Middle frontal gyrus (tissue), 1 donor: ENCODE results near the gene DOCK4.

ENCODE experiments used
- DNase-seq: peaks from one replicate; pipeline ENCODE4 v3.0.0-alpha.2; 2015; ENCODE audit warnings: low spot score; ENCODE audit errors: extremely low spot score

Gene DOCK4

DNA sequence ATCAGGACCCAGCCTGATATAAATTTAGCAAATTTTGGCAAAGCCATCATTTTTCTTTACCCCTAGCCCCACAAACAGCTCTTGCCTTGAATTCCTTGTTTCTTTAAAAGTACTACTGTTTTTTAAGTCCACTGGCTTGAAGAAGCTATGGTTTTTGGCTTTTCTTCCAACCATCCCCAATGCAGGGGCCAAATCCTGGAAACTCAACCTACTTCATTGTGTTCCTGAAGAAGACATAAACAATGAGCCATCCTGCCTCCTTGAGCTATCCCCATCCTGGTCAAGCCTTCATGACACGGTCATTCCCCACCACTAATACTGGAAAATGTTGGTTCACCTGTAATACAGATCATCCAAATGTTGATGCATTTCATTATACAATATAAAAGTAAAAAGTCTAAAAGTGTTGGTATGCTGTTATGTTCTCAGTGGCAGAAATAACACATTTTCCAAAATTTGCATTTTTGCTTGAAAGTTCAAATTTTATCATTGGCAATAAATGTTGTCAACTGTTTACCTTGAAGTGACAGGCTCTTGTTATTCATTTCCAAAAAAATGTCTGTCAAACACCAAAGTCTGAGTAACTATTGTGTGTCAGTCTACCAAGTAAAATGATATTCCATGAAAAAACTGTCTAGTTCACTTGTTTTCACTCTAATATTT lies 92.2 kb downstream of the DOCK4 start:
- no peak for DNase-seq

DNA sequence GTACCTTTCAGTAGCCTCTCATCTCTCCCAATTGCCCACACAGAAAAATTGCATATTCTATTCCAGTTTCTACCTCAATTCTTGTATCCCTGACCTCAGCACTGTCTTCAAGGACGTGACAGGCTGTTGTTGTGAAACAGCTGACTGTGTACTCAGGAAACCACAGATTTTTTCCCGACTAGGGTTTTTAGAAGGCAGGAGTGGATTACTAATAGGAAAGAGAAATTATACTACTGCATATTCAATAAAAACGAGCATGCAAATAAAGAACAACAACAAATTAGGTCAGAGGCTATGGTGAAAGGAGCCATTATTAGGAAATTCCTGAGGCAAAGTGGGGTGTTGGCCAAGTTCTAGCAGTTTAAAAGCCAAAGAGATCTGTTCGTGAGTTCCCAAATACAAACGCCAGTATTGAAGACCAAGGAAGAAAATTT lies 93.4 kb downstream of the DOCK4 start:
- no peak for DNase-seq

DNA sequence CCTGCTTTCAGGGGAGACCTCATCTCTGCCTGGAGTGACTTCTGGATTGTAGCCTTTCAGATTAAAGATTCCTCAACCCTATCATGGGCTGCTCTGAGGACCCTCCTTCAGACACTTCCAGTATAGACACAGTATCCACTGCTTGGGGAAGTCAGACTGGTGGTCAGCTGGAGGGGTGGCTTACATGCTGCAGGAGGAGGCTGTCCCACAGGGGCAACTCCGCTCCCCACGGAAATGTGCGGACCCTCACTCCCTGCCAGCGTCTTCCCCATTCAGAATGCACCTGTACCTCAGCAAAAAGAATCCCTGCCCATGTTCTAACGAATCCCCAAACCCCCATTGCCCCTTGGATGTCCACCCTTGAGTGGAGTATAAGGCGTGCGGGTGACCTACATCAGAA lies 95.5 kb downstream of the DOCK4 start:
- DNase-seq, result no peak

DNA sequence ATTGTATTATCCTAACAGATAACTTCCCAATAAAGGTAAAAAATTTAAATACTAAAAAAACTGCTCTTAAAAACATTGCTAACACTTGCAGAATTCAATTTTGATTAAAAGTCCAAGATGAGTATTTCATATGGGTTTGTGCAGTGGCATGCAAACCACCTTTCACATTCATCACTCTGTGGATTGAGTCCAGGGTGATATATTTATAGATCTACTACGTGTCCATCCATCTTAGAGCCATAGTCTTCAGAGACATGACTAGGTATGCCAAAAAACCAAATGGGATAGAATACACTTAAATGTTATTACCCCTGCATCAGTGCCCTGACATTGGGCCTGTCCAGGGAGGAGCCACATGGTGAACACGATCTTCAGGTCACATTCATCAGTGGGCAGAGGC lies 96.0 kb downstream of the DOCK4 start:
- no peak for DNase-seq

DNA sequence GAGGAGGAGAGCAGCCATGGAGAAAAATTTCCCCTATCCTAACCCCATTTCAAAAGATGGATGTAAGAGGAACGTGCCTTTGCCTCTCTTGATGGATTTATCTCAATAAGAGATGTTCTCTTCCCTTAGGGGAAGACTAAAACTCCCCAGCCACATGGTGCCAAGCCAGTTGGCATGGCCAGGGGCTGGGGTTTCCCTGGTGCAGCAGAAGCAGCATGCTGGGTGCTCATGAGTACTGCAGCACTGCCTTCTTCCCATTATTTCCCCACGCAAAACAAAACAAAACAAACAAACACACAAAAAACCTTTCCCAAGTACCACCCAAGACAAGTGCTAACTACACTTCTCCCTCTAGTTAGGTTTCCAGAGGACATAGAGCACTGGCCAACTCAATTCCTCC lies 97.2 kb downstream of the DOCK4 start:
- no peak for DNase-seq

DNA sequence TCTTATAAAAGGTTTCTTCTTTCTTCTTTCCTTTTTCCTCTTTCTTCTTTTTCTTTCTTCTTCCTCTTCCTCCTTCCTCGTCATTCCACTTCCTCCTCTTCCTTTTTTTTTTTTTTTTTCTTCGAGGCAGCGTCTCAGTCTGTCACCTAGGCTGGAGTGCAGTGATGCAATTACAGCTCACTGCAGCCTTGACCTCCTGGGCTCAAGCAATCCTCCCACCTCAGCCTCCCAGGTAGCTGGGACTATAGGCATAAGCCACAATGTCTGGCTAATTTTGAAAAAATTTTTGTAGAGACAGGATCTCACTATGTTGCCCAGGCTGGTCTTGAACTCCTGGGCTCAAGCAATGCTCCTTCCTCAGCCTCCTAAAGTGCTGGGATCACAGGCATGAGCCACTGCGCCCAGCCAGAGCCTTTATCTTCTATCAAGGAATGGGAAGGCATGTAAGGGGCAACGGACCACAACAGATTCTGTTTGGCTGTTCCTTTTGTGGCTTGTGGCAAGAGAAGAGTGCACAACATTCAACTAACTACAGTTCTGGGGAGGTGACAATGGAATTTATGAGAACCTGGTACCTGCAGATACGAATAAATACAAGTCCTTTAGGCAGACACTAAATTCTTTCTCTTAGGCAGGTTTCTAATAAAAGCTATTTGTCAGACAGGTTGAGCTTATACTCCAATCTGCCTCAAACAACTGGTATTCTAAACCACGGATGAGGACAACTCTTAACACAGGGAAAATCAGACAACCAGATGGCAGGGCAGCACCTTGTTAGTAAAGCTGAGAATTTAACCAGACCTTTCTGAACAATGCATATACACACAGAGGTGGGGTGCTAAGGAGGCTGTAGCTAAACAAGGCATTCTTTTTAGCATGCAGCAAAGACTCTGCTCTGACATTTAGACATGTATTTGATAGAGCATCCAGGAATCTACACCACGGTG lies 100.3 kb downstream of the DOCK4 start:
- no peak for DNase-seq

DNA sequence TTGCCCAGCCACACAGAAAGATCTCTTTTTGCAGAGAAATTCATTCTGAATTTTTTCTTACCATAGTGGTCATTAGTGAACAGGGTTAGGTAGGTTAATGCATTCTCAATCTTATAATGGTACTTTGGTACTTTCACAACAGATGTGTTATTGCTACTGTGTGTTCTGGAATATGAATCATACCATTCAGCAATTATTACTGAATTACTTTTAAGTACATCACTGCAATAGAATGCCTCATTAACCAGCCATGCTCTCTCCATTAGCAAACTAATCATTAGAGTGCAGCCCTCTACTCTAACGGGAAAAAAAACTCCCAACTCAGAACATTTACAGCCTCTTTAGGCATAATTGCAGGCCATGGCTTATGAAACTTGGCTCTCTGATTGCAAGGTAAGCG lies 102.1 kb downstream of the DOCK4 start:
- DNase-seq, result no peak

DNA sequence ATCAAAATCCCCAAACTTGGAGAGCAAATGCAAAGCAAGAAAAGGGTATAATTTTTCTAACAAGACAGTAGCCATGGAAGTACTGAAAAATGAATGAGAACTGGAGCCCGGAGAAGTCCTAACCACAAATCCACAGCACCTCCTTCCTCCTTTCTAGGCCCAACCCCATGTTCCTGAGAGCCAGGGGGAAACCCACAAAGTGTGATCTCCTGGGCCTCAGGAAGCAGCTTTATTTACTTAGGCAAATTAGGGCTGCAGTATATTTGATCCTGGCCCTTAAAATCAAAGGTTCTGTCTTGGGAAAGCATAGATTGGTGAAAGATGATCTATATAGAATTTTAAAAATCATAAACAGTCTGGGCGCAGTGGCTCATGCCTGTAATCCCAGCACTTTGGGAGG lies 103.0 kb downstream of the DOCK4 start:
- no peak for DNase-seq

DNA sequence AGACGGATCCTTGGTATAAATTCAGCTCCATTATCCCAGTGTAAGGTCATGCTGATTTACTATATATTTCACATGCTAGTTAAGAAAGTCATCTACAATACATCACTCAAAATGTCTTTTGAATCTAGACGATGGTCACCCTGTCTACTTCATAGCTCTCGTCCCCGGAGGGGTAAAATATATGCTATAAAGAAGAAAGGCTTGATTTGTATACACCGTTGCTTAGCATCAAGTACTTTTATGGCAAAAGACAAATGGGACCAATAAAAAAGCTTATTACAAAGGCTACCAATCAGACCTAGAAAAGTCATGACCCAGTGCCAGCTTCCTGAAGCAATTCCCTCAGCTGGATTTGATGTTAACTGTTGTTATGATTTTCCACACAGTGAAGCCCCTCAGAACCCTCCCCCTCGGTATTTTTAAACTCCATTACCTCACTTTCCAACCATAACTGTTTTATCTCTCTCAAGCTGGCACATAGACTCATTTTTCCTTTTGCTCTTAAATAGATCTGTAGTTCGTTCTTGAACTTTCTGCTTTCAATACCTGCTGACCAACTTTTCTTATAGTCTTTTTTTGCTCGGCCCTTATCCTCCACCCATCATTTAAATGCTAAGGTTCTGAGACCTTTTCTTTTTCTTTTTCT lies 104.9 kb downstream of the DOCK4 start:
- no peak for DNase-seq

DNA sequence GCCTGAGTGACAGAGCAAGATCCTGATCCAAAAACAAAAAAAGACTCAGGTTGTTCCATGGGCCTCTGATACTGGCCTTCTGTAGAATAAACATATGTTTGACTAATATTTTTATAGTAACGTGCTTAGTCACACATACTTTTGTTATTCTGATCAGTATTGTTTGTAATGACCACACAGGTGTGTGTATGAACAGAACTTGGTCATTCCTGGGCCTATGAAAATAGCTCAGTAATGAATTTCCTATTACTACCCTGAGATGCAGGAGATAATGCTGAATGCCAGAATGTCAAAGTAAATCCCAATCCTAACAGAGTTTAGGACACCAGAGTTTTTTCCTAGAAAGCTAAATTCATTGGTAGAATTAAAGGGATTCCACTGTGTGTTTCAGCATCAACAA lies 108.7 kb downstream of the DOCK4 start:
- no peak for DNase-seq

DNA sequence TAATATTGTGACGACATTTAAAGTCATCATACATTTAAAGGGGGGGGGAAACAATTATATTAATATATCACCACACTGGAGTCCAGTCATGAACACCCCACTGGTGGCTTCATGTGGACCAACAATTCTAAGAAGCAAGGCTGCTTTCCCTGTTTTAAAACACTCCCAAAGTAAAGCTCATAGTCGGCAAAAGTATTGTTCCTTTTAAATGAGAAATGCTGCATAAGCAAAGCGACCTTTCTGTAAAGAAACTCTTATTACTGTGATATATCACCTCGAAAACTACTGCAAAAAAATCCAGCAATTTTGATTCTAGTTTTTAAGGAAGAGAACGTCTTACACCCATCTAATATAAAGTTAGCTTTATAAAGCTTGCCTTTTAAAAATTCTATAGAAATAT lies 112.8 kb downstream of the DOCK4 start:
- DNase-seq, result no peak

DNA sequence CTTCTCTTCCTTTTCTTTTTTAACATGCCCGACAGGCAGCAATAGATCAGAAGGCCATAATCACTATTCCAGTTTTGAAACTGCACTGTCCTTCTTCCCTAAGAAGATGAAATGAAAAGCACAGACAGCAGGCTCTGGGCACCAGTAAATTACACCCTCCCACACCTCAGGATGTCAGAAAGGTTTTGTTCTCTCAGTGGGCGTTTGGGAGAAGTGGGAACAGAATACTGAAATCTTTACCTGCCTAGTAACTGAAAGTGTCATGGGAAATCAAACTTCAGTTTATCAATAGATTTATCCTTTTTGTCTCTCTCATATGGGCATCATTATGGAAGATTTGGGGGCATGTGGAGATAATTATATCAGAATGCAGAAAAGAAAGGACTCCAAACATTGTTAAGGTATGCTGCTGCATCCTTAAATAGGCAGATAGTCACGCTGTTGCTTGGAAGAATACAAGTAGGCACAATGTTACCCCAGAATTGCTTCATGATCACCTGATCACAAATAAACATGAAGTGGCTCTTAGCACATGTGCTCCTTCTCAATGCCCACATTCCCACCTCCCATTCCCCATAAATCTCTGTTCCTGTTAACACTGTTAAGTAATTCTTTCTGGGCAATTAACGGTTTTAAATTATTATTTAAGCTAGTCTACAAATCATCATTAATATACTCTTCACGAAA lies 113.3 kb downstream of the DOCK4 start:
- DNase-seq, result no peak

DNA sequence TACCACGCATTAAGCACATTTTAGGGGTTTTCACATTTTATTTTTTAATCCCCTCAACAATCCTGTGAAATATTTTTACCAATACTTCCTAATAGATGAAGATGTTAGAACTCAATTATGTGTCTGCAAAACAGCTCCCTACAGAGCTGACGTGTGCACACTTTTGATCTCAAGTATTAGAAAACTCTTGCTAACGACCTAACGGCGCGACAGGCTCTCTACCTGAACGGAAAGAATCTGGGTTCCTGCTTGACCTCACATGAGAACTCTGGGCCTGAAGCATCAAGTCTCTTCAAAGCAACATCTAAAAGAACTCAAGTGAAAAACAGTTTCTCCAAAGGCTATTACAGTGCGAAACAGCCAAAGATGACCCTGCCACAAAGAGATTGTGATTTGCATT lies 113.9 kb downstream of the DOCK4 start:
- DNase-seq, result no peak

DNA sequence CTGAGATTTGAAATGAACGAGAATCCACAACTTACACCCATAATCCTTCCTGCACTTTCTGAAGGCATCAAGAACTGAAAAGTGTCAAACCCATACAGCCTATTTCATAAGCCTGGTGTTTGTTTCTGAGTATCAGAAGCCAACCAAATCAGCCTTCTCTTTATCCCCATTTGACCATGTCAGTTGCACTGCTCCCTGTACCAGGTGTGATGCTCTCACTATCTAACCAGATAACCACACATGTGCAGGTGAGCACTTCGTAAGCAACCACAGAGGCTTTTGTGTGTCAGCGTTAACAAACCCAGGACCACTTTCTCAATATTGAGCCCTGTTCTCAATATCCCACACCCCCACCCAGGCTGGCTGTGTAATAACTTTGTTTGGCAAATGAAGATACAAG lies 114.4 kb downstream of the DOCK4 start:
- DNase-seq, result no peak

DNA sequence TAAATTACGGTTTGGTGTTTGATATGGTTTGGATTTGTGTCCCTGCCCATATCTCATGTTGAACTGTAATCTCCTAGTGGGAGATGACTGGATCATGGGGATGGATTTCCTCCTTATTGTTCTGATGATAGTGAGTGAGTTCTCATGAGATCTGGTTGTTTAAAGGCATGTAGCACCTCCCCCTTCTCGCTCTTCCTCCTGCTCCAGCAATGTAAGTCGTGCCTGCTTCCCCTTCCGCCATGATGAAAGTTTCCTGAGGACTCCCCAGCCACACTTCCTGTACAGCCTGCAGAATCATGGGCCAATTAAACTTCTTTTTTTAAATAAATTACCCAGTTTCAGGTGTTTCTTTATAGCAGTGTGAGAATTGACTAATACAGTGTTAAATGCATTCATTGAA lies 116.6 kb downstream of the DOCK4 start:
- no peak for DNase-seq

DNA sequence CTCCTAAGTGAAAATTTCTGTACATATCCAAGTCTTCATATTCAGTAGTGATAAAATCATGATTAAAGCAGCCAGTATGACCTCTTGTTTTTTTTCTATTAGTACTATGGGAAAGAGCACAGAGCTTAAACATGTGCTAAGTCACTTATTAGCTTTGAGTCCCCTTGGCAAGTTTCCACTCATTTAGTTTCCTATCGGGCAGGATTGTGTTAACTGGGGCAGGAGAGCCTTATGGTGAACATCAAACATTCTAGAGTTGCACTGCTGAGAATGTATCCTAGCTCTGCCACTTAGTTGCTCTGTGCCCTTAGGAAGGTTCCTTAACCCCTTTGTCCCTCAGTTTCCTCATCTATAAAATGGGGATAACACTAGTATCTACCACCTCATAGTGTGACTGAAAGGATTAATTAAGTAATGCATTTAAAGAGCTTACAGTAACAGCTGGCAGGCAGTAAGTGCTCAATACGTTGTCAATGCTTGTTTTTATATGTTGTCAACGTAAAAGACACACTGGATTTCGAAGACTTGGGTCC lies 117.6 kb downstream of the DOCK4 start:
- no peak for DNase-seq

DNA sequence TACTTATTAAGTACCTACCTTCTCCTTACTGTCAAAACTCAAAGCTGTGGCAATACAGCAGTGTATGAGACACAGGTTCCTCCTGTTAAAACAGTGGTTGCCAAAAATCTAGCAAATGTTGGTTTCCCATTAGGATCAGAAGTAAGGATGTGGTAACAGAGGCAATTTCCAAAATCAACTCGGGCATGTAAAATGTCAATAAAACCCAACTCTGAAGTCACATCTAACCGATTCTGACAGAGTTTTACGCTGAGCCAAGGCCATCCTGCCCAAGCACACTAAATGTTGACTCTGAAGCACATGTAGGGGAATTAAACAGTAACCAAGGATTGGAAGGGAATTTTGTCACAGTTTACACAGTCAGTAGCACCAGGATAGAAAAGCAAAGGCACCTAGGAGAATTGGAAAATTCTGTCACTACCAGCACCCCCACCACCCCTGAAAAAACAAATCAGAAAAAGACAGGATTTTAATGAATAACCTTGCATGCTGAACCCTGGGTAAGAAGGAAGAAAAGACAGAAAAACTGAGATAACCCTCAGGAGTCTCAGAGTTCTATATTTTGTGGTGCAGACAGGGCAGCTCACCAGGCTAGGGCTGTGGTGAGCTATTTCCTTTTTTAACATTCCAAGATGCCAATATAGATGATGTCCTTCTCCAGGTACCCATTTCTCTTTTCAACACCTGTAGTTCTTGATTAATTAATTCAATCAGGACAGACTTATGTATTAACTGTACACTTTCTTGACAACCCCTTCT lies 119.5 kb downstream of the DOCK4 start:
- DNase-seq, result no peak

DNA sequence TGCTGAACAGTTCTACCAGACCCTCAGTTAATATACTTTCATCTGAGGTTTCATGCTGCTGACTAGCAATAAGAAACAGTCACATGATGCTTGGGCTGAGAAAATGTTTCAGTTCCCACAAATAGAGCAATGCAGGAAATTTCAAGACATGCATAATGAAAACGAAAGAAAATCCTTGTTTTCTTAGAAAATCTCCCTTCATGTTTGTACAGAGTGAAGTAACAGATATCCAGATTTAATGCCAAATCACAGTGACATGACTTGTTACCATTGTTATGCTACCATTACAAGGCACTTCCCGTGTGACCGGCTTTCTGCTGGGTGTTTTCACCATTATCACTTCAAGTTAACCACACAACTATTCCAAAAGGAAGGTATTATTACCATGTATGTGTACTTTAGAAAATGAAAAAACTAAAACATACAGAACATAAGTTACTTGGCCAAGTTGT lies 121.7 kb downstream of the DOCK4 start:
- no peak for DNase-seq

DNA sequence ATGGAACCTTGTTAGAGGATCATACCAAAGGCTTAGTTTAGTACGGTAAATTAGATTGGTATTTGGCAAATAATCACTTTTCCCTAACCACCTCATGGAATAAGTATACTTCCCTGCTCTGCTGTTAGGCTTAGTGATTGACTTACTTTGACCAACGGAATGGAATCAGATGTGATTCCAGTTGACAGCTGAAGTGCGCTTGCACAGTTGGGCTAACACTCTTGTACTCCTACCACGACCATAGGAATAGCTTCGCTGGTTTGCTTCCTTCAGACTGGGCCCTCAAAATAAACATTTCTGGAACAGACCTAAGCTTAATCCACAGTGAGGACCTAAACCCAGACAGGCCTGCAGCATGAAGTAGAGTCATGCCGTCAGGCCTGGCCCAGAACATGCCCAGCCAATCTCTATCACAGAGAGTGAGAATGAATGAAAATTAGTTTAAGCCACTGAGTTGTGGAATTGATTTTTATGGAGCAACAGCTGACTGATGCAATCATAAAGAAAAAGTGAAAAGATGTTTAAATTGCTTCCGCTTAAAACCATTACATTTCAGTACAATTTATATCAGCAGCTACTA lies 122.3 kb downstream of the DOCK4 start:
- no peak for DNase-seq

DNA sequence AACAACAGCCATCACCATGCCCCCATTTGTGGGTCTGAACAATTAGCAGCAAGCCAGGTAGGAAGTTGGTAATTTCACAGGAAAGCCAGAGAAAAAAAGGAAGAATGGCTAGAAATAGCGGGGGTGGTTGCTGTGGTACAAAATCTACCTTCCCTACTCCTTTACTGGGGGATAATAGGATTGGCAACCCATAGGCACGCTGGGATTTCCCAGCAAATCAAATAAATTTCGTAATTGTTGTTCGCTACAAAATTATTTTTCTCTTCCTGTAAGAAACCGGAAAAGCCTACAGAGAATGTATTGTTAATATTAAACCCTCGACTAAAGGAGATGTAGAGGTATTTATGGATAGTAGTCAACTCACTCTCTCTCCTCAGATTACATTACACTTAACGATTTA lies 123.9 kb downstream of the DOCK4 start:
- no peak for DNase-seq
